GM20000 (cell line): ENCODE measurements around the gene SLC24A1.

Source experiments
- DNase-seq: peaks from one replicate; pipeline ENCODE4 v3.0.0; 2012; ENCODE audit warnings: low spot score
- CTCF ChIP-seq: IDR thresholded peaks from 2 replicates; pipeline ENCODE4 v1.5.1; 2012; ENCODE audit warnings: mild to moderate bottlenecking, control low read depth; ENCODE audit errors: extremely low read depth, missing control alignments

SLC24A1 gene

GRCh38 chr15:65621638-65622037 lies at the start of gene SLC24A1:
Gene SLC24A1 (plus strand): TSS chr15:65621938. CDS start chr15:65624081, 2,143 bp downstream.
- no peak for TF ChIP-seq CTCF
- DNase-seq = no peak

GRCh38 chr15:65571971-65572370 lies 49.8 kb upstream of the SLC24A1 start:
- DNase-seq = no peak
- TF ChIP-seq CTCF = no peak

DNA sequence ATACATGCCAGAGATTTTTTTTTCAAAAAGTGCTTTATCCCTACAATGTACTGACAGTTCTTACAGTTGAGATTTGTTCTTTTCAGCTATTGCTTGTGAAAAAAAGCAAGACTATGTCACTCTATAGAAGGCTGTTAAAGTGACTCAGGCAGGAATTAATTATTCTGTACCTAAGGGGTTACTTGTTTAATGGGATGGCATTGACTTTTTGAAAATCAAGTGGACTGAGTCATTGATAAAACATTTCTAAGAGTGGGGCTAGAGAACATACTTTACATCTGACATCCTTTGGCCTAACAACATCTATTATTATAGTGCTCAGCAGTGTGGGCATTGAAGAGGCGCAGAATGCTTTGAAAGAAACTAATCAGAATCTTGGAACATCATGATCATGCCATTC lies 45.1 kb upstream of the SLC24A1 start:
- DNase-seq = no peak
- TF ChIP-seq CTCF = no peak

- TF ChIP-seq CTCF = no peak
- no peak for DNase-seq
Observed at GRCh38 chr15:65577129-65577996, 44.4 kb upstream of the SLC24A1 start.

- DNase-seq = no peak
- TF ChIP-seq CTCF = no peak
Observed at GRCh38 chr15:65578904-65579728, 42.6 kb upstream of the SLC24A1 start.

DNA sequence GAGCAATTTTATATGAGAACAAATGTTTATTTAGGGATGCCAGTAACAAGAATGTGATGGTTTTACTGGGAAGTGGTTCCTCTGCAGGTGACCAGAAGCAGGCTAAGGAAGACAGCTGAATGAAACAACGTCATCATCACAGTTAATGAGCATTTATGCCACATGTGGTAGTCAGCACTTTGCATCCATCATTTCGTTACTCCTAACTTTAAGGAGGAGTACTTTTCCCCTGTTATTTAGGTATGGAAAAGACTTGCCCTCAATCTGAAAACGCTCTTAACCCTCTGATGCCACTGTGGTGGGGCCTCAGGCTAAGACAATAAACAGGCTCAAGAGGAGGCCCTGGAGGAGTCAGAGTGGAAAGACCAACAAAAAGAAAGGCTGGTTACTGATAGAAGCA lies 42.0 kb upstream of the SLC24A1 start:
- no peak for DNase-seq
- TF ChIP-seq CTCF = no peak

GRCh38 chr15:65580287-65580686 lies 41.5 kb upstream of the SLC24A1 start:
- TF ChIP-seq CTCF = no peak
- no peak for DNase-seq
